HG03457 (cell line): Measurements from ENCODE around the gene DISP1.

ENCODE experiments used
- ATAC-seq: cut with Tn5 transposase; IDR thresholded peaks from one replicate; pipeline ENCODE4 v1.9.1; 2021; ENCODE audit warnings: moderate number of reproducible peaks; ENCODE audit not compliant: unreplicated experiment

Gene DISP1, protein sequence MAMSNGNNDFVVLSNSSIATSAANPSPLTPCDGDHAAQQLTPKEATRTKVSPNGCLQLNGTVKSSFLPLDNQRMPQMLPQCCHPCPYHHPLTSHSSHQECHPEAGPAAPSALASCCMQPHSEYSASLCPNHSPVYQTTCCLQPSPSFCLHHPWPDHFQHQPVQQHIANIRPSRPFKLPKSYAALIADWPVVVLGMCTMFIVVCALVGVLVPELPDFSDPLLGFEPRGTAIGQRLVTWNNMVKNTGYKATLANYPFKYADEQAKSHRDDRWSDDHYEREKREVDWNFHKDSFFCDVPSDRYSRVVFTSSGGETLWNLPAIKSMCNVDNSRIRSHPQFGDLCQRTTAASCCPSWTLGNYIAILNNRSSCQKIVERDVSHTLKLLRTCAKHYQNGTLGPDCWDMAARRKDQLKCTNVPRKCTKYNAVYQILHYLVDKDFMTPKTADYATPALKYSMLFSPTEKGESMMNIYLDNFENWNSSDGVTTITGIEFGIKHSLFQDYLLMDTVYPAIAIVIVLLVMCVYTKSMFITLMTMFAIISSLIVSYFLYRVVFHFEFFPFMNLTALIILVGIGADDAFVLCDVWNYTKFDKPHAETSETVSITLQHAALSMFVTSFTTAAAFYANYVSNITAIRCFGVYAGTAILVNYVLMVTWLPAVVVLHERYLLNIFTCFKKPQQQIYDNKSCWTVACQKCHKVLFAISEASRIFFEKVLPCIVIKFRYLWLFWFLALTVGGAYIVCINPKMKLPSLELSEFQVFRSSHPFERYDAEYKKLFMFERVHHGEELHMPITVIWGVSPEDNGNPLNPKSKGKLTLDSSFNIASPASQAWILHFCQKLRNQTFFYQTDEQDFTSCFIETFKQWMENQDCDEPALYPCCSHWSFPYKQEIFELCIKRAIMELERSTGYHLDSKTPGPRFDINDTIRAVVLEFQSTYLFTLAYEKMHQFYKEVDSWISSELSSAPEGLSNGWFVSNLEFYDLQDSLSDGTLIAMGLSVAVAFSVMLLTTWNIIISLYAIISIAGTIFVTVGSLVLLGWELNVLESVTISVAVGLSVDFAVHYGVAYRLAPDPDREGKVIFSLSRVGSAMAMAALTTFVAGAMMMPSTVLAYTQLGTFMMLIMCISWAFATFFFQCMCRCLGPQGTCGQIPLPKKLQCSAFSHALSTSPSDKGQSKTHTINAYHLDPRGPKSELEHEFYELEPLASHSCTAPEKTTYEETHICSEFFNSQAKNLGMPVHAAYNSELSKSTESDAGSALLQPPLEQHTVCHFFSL (N-terminal part only)

DNA sequence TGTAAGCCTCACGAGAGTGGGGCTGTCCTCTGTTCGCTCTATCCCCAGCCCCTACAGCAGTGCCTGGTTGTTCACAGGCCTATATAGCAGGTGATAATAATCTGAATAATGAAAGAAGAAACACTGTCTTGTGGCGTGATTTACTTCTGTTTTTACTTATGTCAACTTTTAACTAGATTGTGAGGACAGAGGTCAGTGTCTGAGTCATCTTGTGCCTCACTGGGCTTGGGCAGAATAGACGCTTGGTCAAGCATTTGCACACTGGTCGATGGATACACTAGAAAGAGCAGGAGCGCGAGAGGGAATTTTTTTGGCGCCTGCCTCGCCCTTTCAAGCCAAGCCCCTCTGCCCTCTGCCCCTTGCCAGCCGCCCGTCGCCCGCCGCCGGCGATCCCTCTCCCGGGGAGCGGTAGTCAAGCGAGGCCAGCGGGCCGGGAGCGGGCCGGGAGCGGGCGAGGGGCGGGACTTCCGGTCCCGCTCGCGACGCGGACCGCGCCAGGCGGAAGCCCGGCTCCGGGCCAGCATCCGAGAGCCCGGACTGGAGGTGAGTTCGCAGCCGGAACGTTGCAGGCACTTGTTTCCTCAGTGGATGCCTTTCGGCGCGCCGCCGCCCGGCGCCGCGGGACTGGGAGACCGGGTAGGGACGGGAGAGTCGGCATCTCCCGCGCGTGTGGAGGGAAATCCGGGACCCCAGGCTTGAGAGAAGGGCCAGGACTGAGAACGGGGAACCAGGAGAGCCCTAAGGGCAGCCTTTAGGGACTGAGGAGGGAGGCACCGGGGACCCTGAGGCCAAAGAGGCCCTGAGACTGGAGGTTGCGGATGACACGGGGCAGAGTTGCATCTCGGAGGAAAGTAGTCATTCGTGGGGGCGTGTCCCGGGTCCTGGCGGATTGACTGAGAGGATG is at the start of gene DISP1:
TSS of gene DISP1 (plus strand) at position 504 of the 904 bp plus-strand sequence. CDS start 127,785 bp downstream, outside the sequence.
- peak; percentile 86 for ATAC-seq

DNA sequence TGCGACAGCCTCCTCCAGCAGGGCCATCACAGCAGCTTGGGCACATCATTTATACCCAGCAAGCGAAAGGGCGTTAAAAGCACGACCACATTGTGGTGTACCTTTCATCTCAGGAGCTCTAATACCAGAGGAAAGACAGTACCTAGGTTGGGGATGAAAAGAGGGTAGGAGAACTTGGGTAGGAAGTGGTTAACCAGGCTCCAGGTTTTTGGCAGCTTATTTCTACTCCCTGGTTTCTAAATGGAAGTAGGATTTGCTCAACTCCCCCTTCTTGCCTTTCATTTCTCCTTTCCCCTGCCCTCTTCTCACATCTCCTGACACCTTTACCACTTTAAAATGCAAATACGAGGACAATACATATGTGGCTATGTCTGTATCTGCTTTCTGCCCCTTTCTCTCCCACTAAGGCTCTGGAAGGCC is 47.7 kb upstream of the DISP1 start:
- no peak for ATAC-seq

DNA sequence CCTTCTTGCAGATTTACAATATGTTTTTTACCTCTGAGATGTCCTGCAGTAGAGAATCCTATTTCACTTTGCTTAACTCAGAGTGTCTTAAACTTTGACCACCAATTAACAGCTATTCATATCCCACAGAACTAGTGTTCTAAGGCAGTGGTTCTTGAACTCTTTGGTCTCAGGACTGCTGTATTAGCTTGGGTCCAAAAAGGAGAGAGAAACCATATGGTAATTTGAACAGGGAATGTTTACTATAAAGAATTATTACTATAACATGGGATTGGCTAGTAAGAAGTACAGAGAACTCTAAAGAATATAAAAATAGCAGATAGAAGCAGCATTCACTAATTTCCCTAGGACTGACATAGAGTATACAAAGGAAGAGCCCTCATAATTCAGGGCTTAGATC is 46.2 kb upstream of the DISP1 start:
- ATAC-seq: no peak

DNA sequence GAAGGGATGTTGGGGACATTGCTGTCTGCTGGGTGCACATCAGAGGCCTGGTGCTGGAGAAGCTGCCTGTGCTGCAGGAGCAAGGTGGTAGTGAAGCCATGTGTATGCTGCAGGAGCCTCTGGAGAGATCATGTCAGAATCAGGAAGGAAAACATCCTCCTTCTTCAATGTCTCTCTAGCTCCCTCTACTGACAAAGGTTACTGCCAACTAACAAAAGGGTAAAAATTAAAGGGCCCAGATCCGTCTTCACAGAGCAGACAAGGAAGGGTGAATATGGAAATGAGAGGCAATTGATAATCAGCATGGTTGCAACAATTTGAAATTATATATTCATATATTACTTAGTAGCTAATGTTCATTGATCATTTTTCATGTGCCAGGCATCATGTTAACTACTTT is 45.7 kb upstream of the DISP1 start:
- ATAC-seq: no peak

DNA sequence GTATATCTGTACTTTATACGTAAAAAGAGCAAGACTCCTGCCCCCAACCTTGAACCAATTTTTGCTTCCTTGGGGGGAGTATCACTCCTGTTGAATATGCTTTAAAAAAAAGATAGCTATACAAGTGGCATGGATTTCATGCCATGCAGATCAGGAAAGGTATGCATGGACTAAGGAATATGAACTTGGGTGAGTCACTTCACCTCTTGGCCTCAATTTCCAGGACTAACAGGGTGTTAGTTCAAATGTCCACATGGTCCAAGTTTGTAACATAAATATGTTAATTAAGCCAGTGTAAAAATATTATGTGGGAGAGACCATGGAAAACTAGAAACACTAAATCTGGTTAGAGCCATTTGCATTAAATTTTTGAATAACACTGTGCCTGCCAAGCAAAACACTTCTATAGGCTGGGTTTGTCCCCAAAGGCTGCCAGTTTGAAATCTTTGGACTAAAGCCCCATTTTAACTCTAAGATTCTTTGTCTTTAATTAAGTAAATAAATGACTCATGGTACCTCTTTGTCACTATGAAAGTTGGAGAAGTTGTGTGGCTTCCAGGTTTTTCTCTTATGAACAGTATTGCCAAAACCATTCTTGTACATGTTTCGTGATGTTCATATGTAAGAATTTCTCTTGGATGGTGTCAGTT is 44.7 kb upstream of the DISP1 start:
- ATAC-seq: no peak

DNA sequence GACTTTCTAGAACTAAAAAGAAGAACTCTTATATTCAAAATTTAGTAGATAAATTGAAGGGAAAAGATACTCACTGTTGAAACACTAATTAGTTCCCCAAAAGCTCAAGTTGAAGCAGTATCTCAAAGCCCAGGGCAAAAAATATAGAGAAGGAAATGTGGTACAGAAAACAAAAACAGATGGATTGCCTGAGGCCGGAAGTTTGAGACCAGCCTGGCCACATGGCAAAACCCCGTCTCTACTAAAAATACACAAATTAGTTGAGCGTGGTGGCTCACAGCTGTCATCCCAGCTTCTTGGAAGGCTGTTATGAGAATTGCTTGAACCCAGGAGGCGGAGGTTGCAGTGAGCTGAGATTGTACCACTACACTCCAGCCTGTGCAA is 41.9 kb upstream of the DISP1 start:
- peak; percentile 90 for ATAC-seq

DNA sequence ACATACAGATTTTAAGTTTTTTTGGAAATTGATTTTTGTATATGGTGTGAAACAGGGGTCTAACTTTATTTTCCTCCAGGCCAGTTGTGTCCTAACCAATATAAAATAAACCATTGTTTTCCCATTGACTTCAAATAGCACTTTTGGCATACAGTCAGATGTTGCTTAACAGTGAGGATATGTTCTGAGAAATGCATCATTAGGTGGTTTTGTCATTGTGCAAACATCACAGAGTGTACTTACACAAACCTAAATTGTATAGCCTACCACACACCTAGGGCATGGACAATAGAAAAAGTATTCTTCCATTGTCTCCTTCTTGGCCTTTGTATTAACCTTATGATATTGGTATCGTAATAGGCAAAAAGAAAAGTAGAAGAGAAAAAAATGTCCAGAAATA is 37.4 kb upstream of the DISP1 start:
- ATAC-seq: no peak

GRCh38 chr1:222777977-222778376 is 36.9 kb upstream of the DISP1 start:
- ATAC-seq: no peak

DNA sequence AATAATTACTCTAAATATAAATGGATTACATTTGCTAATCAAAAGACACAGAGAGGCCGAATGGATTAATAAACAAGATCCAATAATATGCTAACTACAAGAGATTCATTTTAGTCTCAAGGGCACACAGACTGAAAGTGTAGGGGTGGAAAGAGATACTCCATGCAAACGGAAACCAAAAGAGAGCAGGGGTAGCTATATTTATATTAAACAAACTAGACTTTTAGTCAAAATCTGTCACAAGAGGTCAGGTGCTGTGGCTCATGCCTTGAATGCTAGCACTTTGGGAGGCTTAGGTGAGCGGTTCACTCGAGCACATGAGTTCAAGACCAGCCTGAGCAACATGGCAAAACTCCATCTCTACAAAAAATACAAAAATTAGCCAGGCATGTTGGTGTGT is 33.6 kb upstream of the DISP1 start:
- ATAC-seq: no peak

DNA sequence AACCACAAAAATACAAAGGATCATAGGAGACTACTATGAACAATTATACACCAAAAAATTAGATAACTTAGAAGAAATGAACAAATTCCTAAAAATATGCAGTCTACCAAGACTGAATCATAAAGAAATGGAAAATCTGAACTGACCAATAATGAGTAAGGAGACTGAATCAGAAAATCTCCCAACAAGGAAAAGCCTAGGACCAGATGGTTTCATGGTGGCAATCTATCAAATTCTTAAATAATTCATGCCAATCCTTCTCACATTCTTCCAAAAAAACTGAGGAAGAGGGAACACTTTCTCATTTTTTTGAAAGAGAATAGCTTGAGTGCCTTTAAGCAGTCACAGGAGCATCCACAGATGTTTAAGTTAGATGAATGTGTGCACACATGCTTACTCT is 31.8 kb upstream of the DISP1 start:
- no peak for ATAC-seq

GRCh38 chr1:222784371-222784770 is 30.5 kb upstream of the DISP1 start:
- no peak for ATAC-seq

DNA sequence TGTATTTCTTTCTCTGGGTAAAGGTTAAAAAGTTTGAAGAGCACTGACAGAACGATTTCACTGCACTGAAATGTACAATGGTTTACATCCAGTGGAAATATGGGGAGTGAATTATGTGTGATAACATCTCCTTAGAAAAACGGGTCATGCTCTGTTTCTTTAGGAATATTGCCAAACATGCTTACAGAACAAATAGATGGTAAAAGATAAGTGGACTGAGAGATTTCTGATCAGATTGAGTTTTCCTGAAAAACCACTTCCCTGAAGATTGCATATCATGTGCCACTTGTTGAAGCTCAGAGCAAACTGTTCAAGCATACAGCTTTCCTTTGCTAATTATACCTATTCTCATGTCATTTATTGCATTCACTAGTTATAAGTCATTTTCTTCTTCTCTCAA is 29.9 kb upstream of the DISP1 start:
- ATAC-seq: no peak

DNA sequence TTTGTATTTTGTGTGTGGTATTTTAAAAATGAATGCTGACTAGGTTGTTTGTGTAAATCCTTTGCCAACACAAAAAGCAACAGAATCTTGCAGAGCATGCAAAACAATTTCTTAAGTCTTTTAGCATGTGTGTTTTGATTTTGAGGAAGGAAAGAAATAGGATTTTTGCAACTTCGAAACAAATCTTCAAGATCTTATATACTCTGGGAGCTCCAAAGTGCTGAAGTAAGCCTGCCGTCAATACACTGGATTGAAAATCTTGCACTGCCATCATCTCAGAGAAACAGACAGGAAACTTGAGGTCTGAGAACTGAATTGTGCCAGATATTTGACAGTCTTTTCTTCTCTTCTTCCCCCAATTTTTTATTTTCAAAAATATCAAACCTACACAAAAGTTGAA is 29.3 kb upstream of the DISP1 start:
- no peak for ATAC-seq

DNA sequence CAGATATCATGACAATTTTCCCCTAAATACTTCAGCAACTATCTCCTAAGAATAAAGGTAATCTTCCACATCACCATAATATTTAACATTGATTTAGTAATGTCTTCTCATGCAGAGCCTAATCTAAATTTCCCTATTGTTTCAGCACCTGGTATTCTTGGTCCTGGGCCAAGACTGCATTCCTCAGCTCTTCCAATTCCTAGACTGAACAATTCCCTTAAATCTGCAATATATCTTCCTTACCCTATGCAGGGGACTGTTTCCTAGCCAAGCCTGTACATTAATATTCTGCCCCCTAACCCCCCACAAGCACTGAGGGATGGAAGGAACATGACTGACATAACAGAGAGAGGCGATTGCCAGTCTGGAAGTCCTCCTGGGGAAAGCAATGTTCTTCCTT is 28.7 kb upstream of the DISP1 start:
- ATAC-seq: no peak

DNA sequence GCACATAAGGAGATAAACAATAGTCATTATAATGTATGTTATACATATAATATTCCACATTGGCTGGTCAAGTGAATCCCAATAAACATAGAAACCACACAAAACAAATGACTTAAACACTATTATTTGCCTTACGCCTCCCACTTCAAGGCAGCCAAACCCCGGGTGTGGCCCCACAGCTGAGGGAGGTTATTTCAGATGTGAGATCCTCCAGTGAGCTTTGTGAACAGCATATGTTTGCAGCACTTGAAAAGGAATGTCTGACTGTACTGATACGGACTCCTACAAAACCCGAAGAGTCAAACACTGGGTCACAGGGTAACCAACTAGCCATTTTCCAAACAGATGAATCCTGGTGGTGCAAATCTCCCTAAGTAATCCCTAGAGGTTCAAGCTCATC is 27.1 kb upstream of the DISP1 start:
- ATAC-seq: no peak

GRCh38 chr1:222788402-222789156 is 26.3 kb upstream of the DISP1 start:
- ATAC-seq: no peak

DNA sequence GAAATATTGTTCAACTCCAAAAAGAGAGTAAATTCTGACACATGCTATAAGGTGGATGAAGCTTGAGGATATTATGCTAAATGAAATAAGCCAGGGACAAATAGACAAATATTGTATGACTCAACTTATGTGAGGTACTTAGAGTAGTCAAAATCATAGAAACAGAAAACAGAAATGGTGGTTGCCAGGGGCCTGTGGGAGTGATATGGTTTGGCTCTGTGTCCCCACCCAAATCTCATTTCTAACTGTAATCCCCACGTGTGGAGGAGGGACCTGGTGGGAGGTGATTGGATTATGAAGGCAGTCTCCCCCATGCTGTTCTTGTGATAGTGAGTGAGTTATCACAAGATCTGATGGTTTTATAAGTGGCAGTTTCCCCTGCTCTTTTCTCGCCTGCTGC is 24.7 kb upstream of the DISP1 start:
- ATAC-seq: no peak

GRCh38 chr1:222790520-222790919 is 24.3 kb upstream of the DISP1 start:
- no peak for ATAC-seq
